Right lobe of liver (tissue), 6 donors: ENCODE data around the gene PRG2. TPM values are rescaled to one million over a fixed set of nuclear protein-coding genes. Genes with fewer than 3 reads are reported as not detected.

Source experiments
- ATAC-seq, 4 donors: fragments of 200-7000 bp; cut with Tn5 transposase; one replicate each; pipeline ENCODE4 v1.9.1; 2020; ENCODE audit warnings: mild to moderate bottlenecking in 4 of 4, moderate library complexity in 4 of 4
- DNase-seq, 3 donors: peaks; one replicate each; pipeline ENCODE4 v3.0.0-alpha.2; 2020
- H3K27ac ChIP-seq, 3 donors: fragments of 200-600 bp; one replicate each; pipeline ENCODE4 v1.8.0; 2022
- H3K27me3 ChIP-seq, 2 donors: fragments of 200-600 bp; one replicate each; pipeline ENCODE4 v1.8.0; 2022
- H3K36me3 ChIP-seq, 4 donors: fragments of 200-600 bp; sonication (generic) in 1 of 4; one replicate each; pipeline versions ENCODE4 v1.5.1 to v1.8.0; 2017 to 2022; ENCODE audit warnings: control low read depth in 1 of 4
- H3K4me1 ChIP-seq, 4 donors: fragments of 200-600 bp; sonication (generic) in 1 of 4; one replicate each; pipeline versions ENCODE4 v1.5.1 to v1.8.0; 2017 to 2022; ENCODE audit warnings: control low read depth in 1 of 4
- H3K4me3 ChIP-seq, 3 donors: fragments of 200-600 bp; one replicate each; pipeline ENCODE4 v1.8.0; 2022
- H3K9me3 ChIP-seq, 4 donors: fragments of 200-600 bp; sonication (generic) in 1 of 4; one replicate each; pipeline versions ENCODE4 v1.5.1 to v1.8.0; 2017 to 2022; ENCODE audit warnings: control low read depth in 1 of 4
- CTCF ChIP-seq, 4 donors: fragments of 200-600 bp in 3 of 4; fragments of 450-650 bp in 1 of 4; IDR thresholded peaks; one replicate each; pipeline versions ENCODE4 v1.5.1 to v1.8.0; 2016 to 2022; ENCODE audit warnings: antibody characterized with exemption in 4 of 4, mild to moderate bottlenecking in 2 of 4
- POLR2A ChIP-seq: fragments of 450-650 bp; IDR thresholded peaks from one replicate; pipeline ENCODE4 v1.6.1; 2017; ENCODE audit warnings: antibody characterized with exemption, mild to moderate bottlenecking
- WGBS: methylation state at CpG from one replicate; pipeline ENCODE4 v1.1.6; 2018; ENCODE audit warnings: low coverage, low lambda C conversion rate; ENCODE audit not compliant: insufficient coverage; ENCODE audit errors: missing lambda C conversion rate; 5-methylcytosine and 5-hydroxymethylcytosine counted together
- intact Hi-C, 2 donors: fragments of 100-400 bp; cut with DNase I; formaldehyde crosslinking; loops; one replicate each; pipeline versions ENCODE4 v1.11.2 to v1.14.1; 2022
- total RNA-seq, 6 experiments: library from RNA; depleted of rRNA in 2 of 6; stranded (reverse); fragments of >200 nt in 2 of 6; fragmentation: NEBNext Ultra II Directional in 3 of 6; extraction: Animal tissue kit (Norgen Biotek cat#: 25700) in 3 of 6; gene quantifications; one replicate each; pipeline versions ENCODE4 v1.1.0 to v1.2.4, GENCODE V29; 2016 to 2023
- donor health status: DM: no; HTN: yes; CAD: no.
- donor health status: DM: no; HTN: no; CAD: no.
- donor health status: DM: no; HTN: no; CAD: no.
- donor health status: DM: no; HTN: yes; CAD: no.
- donor health status: DM: no; HTN: yes; CAD: no.

Gene PRG2
- total RNA-seq, 6 experiments from 2014 or later = 0.39 to 1.2 (median 0.86) TPM; not detected in 2

- no peak overlapping the region for H3K4me3 ChIP-seq
- H3K36me3 ChIP-seq = no peaks in the 10 kb centered on the region
- DNase-seq (no peak), ATAC-seq (no peak)
- H3K9me3 ChIP-seq = no peaks in the 10 kb centered on the region
- TF ChIP-seq POLR2A = no peak
- TF ChIP-seq CTCF (IDR thresholded peaks at IDR 0.05) = no peak
- no peaks in the 10 kb centered on the region for H3K4me1 ChIP-seq
- intact Hi-C loops = no loop called here
- no peaks in the 10 kb centered on the region for H3K27me3 ChIP-seq
- 62% methylated on average over 3 of the region's 5 CpGs for WGBS
- H3K27ac ChIP-seq = no peak overlapping the region
Observed at GRCh38 chr11:57377107-57377506, 13.3 kb downstream of the PRG2 start.

GRCh38 chr11:57376095-57377090 lies 14.1 kb downstream of the PRG2 start:
- Histone ChIP-seq H3K36me3 (no peaks in the 10 kb centered on the region), H3K9me3 (no peaks in the 10 kb centered on the region), H3K27me3 (no peaks in the 10 kb centered on the region), H3K27ac (no peak overlapping the region), H3K4me3 (no peak overlapping the region), H3K4me1 (no peaks in the 10 kb centered on the region)
- ATAC-seq (no peak), DNase-seq (no peak)
- intact Hi-C loops = no loop called here
- 64% methylated on average over 16 of the region's 26 CpGs for WGBS
- TF ChIP-seq POLR2A = no peak
- no peak for TF ChIP-seq CTCF (IDR thresholded peaks at IDR 0.05)

- 50% methylated on average over 1 of the region's 2 CpGs for WGBS
- TF ChIP-seq CTCF (IDR thresholded peaks at IDR 0.05) = no peak
- no peak for TF ChIP-seq POLR2A
- ATAC-seq (no peak), DNase-seq (no peak)
- Histone ChIP-seq H3K4me1 (no peaks in the 10 kb centered on the region), H3K27me3 (no peaks in the 10 kb centered on the region), H3K9me3 (no peaks in the 10 kb centered on the region), H3K36me3 (no peaks in the 10 kb centered on the region), H3K27ac (no peak overlapping the region), H3K4me3 (no peak overlapping the region)
- intact Hi-C loops = no loop called here
Observed at GRCh38 chr11:57375490-57375889, 15.0 kb downstream of the PRG2 start.

- no peaks in the 10 kb centered on the region for H3K27me3 ChIP-seq
- intact Hi-C loops = no loop called here
- 100% methylated on average over 2 of the region's 3 CpGs for WGBS
- H3K9me3 ChIP-seq = no peaks in the 10 kb centered on the region
- no peaks in the 10 kb centered on the region for H3K36me3 ChIP-seq
- TF ChIP-seq POLR2A (no peak), CTCF (IDR thresholded peaks at IDR 0.05) (no peak)
- no peak for ATAC-seq
- no peaks in the 10 kb centered on the region for H3K4me1 ChIP-seq
- H3K27ac ChIP-seq = no peak overlapping the region
- H3K4me3 ChIP-seq = no peak overlapping the region
- no peak for DNase-seq
Observed at GRCh38 chr11:57374966-57375365, 15.5 kb downstream of the PRG2 start.
